ENCODE data around the gene FLT4. TPM values are rescaled to one million over a fixed set of nuclear protein-coding genes. Genes with fewer than 3 reads are reported as not detected.
A peak's percentile ranks its signal among the peaks of the same experiment; 100 is the strongest.

Gene FLT4
- total and polyA plus RNA-seq, 9 of the 15 experiments (the other 6 are each of a cell fraction or from before 2014, with no cell fraction given): 0.01 to 0.42 (median 0.14) TPM; not detected in 2

DNA sequence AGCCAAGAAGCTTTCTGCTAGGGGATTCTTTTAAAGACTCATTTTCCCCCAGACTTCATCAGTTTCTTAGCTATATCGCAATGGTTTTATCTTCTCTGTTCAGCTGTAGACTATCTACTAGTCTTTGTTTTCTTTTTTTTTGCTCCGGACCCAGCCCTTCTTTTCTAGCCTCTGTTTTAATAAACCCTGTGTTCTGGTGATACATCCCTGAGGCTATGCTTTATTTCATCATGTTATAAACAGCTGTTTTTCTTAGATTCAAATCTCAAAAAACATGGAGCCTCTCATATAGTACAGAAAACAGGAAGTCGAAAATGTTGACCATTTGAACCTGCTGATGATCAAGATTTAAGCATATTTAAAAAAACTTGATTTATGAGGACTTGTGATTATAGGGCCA is 95.9 kb downstream of the FLT4 start (continued):
- TF ChIP-seq, protein P1, sequence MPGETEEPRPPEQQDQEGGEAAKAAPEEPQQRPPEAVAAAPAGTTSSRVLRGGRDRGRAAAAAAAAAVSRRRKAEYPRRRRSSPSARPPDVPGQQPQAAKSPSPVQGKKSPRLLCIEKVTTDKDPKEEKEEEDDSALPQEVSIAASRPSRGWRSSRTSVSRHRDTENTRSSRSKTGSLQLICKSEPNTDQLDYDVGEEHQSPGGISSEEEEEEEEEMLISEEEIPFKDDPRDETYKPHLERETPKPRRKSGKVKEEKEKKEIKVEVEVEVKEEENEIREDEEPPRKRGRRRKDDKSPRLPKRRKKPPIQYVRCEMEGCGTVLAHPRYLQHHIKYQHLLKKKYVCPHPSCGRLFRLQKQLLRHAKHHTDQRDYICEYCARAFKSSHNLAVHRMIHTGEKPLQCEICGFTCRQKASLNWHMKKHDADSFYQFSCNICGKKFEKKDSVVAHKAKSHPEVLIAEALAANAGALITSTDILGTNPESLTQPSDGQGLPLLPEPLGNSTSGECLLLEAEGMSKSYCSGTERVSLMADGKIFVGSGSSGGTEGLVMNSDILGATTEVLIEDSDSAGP (CRISPR knock-in tag; IDR thresholded peaks at IDR 0.05): no peak
- TF ChIP-seq ZFPM2 (CRISPR knock-in tag; IDR thresholded peaks at IDR 0.05) (no peak), NFYB (IDR thresholded peaks at IDR 0.05; ENCODE audit: extremely low read depth, insufficient read length) (no peak), SMAD3 (CRISPR knock-in tag; conservative IDR thresholded peaks at IDR 0.05) (no peak), ZNF518B (CRISPR knock-in tag; IDR thresholded peaks at IDR 0.05) (no peak), RBFOX2 (IDR thresholded peaks at IDR 0.05; ENCODE audit: low read depth, low read length) (no peak), ZNF444 (CRISPR knock-in tag; IDR thresholded peaks at IDR 0.05) (no peak), ZEB2 (IDR thresholded peaks at IDR 0.05) (0 out of 2 replicates have a peak, but pooled peaks have one; percentile 28), ZSCAN29 (IDR thresholded peaks at IDR 0.05) (no peak), ZNF76 (CRISPR knock-in tag; IDR thresholded peaks at IDR 0.05; ENCODE audit: borderline replicate concordance) (no peak), ZNF197 (CRISPR knock-in tag; IDR thresholded peaks at IDR 0.05; ENCODE audit: low read depth) (peak; percentile 68; the same call in 1 of the 2 replicates), RBM17 (IDR thresholded peaks at IDR 0.05; ENCODE audit: borderline replicate concordance, low read depth, low read length) (no peak), ZBED1 (IDR thresholded peaks at IDR 0.05) (no peak), SREBF1 (IDR thresholded peaks at IDR 0.05; ENCODE audit: borderline replicate concordance, low read depth, low read length) (no peak), RBM14 (IDR thresholded peaks at IDR 0.05; ENCODE audit: borderline replicate concordance, insufficient read depth, low read depth, low read length) (no peak), CLOCK (CRISPR knock-in tag; IDR thresholded peaks at IDR 0.05; ENCODE audit: borderline replicate concordance) (no peak), ZNF277 (CRISPR knock-in tag; IDR thresholded peaks at IDR 0.05; ENCODE audit: borderline replicate concordance) (no peak), EZH2 (IDR thresholded peaks at IDR 0.05; ENCODE audit: borderline replicate concordance, low read depth, low read length) (no peak)
- TF ChIP-seq, protein P2, sequence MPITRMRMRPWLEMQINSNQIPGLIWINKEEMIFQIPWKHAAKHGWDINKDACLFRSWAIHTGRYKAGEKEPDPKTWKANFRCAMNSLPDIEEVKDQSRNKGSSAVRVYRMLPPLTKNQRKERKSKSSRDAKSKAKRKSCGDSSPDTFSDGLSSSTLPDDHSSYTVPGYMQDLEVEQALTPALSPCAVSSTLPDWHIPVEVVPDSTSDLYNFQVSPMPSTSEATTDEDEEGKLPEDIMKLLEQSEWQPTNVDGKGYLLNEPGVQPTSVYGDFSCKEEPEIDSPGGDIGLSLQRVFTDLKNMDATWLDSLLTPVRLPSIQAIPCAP (CRISPR knock-in tag; IDR thresholded peaks at IDR 0.05; ENCODE audit: borderline replicate concordance): no peak
